Astrocyte (in vitro differentiated cells and primary cell): ENCODE data around the gene PSMD9. TPM values are rescaled to one million over a fixed set of nuclear protein-coding genes. Genes with fewer than 3 reads are reported as not detected.
A peak's percentile ranks its signal among the peaks of the same experiment; 100 is the strongest.

ENCODE experiments used
- DNase-seq: peaks from one replicate; pipeline ENCODE4 v3.0.0-alpha.2; 2010; ENCODE audit warnings: low read depth
- FAIRE-seq: peaks from 2 replicates; lab custom pipeline; 2011; peaks lifted over from hg19 to GRCh38; lab: Jason Lieb, UNC
- H2AFZ ChIP-seq: 2 replicates; pipeline ENCODE4 v1.6.0; 2012; ENCODE audit warnings: low read depth, low read length, inconsistent platforms
- H3K27ac ChIP-seq: 2 replicates; pipeline ENCODE4 v1.5.1; 2011; ENCODE audit warnings: low read depth, low read length, inconsistent platforms
- H3K27me3 ChIP-seq: 2 replicates; pipeline ENCODE4 v1.6.0; 2011; ENCODE audit warnings: low read length, inconsistent platforms; ENCODE audit not compliant: insufficient read depth
- H3K36me3 ChIP-seq: 2 replicates; pipeline ENCODE4 v1.5.1; 2011; ENCODE audit warnings: low read length, inconsistent platforms; ENCODE audit not compliant: insufficient read depth
- H3K4me1 ChIP-seq: 2 replicates; pipeline ENCODE4 v1.5.1; 2011; ENCODE audit warnings: low read length, inconsistent platforms; ENCODE audit not compliant: insufficient read depth
- H3K4me2 ChIP-seq: 2 replicates; pipeline ENCODE4 v1.6.0; 2012; ENCODE audit warnings: low read length, inconsistent platforms
- H3K4me3 ChIP-seq: 2 replicates; pipeline ENCODE4 v1.5.1; 2011; ENCODE audit warnings: low read depth, mild to moderate bottlenecking, low read length, inconsistent platforms; ENCODE audit not compliant: insufficient read depth
- H3K79me2 ChIP-seq: 2 replicates; pipeline ENCODE4 v1.6.0; 2012; ENCODE audit warnings: mild to moderate bottlenecking, low read length, inconsistent platforms; ENCODE audit not compliant: insufficient read depth
- H3K9ac ChIP-seq: 2 replicates; pipeline ENCODE4 v1.6.0; 2012; ENCODE audit warnings: mild to moderate bottlenecking, low read length, inconsistent platforms
- H3K9me3 ChIP-seq: 2 replicates; pipeline ENCODE4 v1.5.1; 2012; ENCODE audit warnings: low read depth, mild to moderate bottlenecking, low read length, inconsistent platforms; ENCODE audit not compliant: insufficient read depth
- H4K20me1 ChIP-seq: 2 replicates; pipeline ENCODE4 v1.6.0; 2012; ENCODE audit warnings: low read length, inconsistent platforms; ENCODE audit not compliant: insufficient read depth
- H3K27ac Mint-ChIP-seq: one replicate; pipeline ENCODE4 v1.8.0; 2021; ENCODE audit warnings: mild to moderate bottlenecking, mixed read lengths; ENCODE audit not compliant: unreplicated experiment
- H3K27me3 Mint-ChIP-seq: one replicate; pipeline ENCODE4 v1.8.0; 2021; ENCODE audit warnings: low read depth, mixed read lengths; ENCODE audit not compliant: unreplicated experiment
- H3K36me3 Mint-ChIP-seq: one replicate; pipeline ENCODE4 v1.8.0; 2021; ENCODE audit warnings: low read depth, mixed read lengths; ENCODE audit not compliant: unreplicated experiment
- H3K4me1 Mint-ChIP-seq: one replicate; pipeline ENCODE4 v1.8.0; 2021; ENCODE audit warnings: low read depth, mixed read lengths; ENCODE audit not compliant: unreplicated experiment
- H3K4me3 Mint-ChIP-seq: one replicate; pipeline ENCODE4 v1.8.0; 2021; ENCODE audit warnings: mild to moderate bottlenecking, moderate library complexity, mixed read lengths; ENCODE audit not compliant: unreplicated experiment
- H3K9me3 Mint-ChIP-seq: one replicate; pipeline ENCODE4 v1.8.0; 2021; ENCODE audit warnings: mild to moderate bottlenecking, mixed read lengths; ENCODE audit not compliant: unreplicated experiment
- EZH2 ChIP-seq: IDR thresholded peaks from 2 replicates; pipeline ENCODE4 v1.6.1; 2012; ENCODE audit warnings: mild to moderate bottlenecking, low read length, inconsistent platforms; ENCODE audit not compliant: insufficient read depth
- total RNA-seq: library from RNA; stranded (reverse); gene quantifications from 2 replicates; pipeline ENCODE4 v1.2.1, GENCODE V29; 2021
- TF ChIP-seq, protein P1 (sequence below): IDR thresholded peaks from 2 replicates; pipeline ENCODE4 v1.5.1; 2011; ENCODE audit warnings: low read depth, mild to moderate bottlenecking, inconsistent platforms, low read length, moderate library complexity; ENCODE audit not compliant: insufficient read depth

PSMD9 gene
- total RNA-seq, 1 donor from 2014 or later, result 63.4 TPM

DNA sequence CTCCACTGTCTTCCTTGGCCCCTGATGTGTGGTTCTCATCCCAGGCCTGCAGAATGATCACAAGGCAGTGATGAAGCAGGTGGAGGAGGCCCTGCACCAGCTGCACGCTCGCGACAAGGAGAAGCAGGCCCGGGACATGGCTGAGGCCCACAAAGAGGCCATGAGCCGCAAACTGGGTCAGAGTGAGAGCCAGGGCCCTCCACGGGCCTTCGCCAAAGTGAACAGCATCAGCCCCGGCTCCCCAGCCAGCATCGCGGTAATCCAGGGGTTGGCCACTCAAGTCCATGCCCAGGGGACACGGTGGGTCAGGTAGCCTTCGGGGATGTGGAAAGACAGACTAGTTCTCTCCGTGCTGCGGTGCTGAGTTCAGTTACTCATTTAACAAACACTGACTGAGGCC, 11.0 kb downstream of the PSMD9 start:
- peaks cover 6% of the 10 kb centered on the region for H3K4me1 Mint-ChIP-seq
- H3K36me3 ChIP-seq, result peaks cover 54% of the 10 kb centered on the region
- H3K4me3 Mint-ChIP-seq, result no peak overlapping the region

DNA sequence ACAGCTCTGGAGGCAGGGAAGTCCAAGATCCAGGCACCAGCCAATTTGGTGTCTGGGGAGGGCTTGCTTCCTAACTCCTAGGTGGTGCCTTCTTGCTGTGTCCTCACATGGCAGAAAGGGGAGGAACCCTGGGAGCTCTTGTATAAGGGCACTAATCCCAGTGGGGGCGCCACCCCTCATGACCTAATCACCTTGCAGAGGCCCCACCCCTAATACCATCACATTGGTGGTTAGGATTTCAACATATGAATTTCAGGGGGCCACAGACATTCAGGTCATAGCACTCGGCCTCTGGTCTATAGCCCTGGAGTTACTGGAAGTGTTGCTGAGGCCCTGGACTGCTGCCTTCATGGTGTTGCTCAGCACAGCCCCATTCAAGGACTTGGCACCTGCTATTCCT, 14.6 kb downstream of the PSMD9 start:
- Mint-ChIP-seq H3K9me3 (no peaks in the 10 kb centered on the region), H3K27ac (no peak overlapping the region), H3K36me3 (peaks cover 18% of the 10 kb centered on the region), H3K27me3 (no peaks in the 10 kb centered on the region), H3K4me1 (no peaks in the 10 kb centered on the region), H3K4me3 (no peak overlapping the region)
- Histone ChIP-seq H3K4me3 (no peak overlapping the region), H3K4me1 (no peaks in the 10 kb centered on the region), H3K4me2 (no peak overlapping the region), H3K36me3 (peaks cover 52% of the 10 kb centered on the region), H3K27ac (no peak overlapping the region), H3K9ac (no peak overlapping the region), H3K27me3 (no peaks in the 10 kb centered on the region), H4K20me1 (peaks cover 14% of the 10 kb centered on the region), H2AFZ (no peak overlapping the region), H3K79me2 (peaks cover 2% of the 10 kb centered on the region), H3K9me3 (no peaks in the 10 kb centered on the region)
- TF ChIP-seq EZH2, result no peak
- TF ChIP-seq, protein P1, sequence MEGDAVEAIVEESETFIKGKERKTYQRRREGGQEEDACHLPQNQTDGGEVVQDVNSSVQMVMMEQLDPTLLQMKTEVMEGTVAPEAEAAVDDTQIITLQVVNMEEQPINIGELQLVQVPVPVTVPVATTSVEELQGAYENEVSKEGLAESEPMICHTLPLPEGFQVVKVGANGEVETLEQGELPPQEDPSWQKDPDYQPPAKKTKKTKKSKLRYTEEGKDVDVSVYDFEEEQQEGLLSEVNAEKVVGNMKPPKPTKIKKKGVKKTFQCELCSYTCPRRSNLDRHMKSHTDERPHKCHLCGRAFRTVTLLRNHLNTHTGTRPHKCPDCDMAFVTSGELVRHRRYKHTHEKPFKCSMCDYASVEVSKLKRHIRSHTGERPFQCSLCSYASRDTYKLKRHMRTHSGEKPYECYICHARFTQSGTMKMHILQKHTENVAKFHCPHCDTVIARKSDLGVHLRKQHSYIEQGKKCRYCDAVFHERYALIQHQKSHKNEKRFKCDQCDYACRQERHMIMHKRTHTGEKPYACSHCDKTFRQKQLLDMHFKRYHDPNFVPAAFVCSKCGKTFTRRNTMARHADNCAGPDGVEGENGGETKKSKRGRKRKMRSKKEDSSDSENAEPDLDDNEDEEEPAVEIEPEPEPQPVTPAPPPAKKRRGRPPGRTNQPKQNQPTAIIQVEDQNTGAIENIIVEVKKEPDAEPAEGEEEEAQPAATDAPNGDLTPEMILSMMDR, result no peak
- no peak for FAIRE-seq
- no peak for DNase-seq

More for the DNA sequence above, 11.0 kb downstream of the PSMD9 start:
- no peaks in the 10 kb centered on the region for H3K4me1 ChIP-seq
- Mint-ChIP-seq H3K27ac (no peak overlapping the region), H3K9me3 (no peaks in the 10 kb centered on the region), H3K36me3 (peaks cover 17% of the 10 kb centered on the region), H3K27me3 (no peaks in the 10 kb centered on the region)
- H3K4me3 ChIP-seq, result no peak overlapping the region
- H3K79me2 ChIP-seq, result peaks cover 21% of the 10 kb centered on the region
- FAIRE-seq (no peak), DNase-seq (no peak)
- H3K27me3 ChIP-seq, result no peaks in the 10 kb centered on the region
- no peak overlapping the region for H3K4me2 ChIP-seq
- no peak overlapping the region for H2AFZ ChIP-seq
- peaks cover 30% of the 10 kb centered on the region for H4K20me1 ChIP-seq
- H3K9me3 ChIP-seq, result no peaks in the 10 kb centered on the region
- no peak overlapping the region for H3K9ac ChIP-seq
- TF ChIP-seq, protein P1, result no peak
- no peak for TF ChIP-seq EZH2
- no peak overlapping the region for H3K27ac ChIP-seq

DNA sequence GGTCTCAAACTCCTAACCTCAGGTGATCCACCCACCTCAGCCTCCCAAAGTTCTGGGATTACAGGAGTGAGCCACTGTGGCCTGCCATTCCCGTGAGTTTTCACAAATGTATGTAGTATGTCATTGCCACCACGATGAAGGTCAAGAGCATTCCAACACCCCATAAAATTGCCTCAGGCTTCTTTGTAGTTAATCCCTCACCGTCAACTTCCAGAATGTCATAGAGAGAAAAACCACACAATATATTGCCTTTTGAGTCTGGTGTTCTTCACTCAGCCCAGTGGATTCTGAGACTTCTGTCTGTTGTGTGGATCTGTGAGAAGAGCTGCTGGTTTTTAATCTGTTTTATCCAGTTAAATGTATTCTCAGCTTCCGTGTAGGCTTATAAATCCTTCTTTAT, 17.2 kb downstream of the PSMD9 start:
- FAIRE-seq (no peak), DNase-seq (no peak)
- no peak overlapping the region for H3K9ac ChIP-seq
- H4K20me1 ChIP-seq, result peaks cover 17% of the 10 kb centered on the region
- TF ChIP-seq, protein P1, result no peak
- no peak overlapping the region for H3K27ac ChIP-seq
- Mint-ChIP-seq H3K4me3 (no peak overlapping the region), H3K27ac (peak overlapping the region; percentile 14), H3K4me1 (no peaks in the 10 kb centered on the region), H3K9me3 (no peaks in the 10 kb centered on the region), H3K27me3 (no peaks in the 10 kb centered on the region), H3K36me3 (peaks cover 28% of the 10 kb centered on the region)
- H3K4me1 ChIP-seq, result no peaks in the 10 kb centered on the region
- no peaks in the 10 kb centered on the region for H3K9me3 ChIP-seq
- H3K79me2 ChIP-seq, result peaks cover 6% of the 10 kb centered on the region
- no peak overlapping the region for H3K4me3 ChIP-seq
- peaks cover 50% of the 10 kb centered on the region for H3K36me3 ChIP-seq
- H2AFZ ChIP-seq, result no peak overlapping the region
- no peaks in the 10 kb centered on the region for H3K27me3 ChIP-seq
- no peak overlapping the region for H3K4me2 ChIP-seq
